Measurements from ENCODE around the gene MPPED2. TPM values are rescaled to one million over a fixed set of nuclear protein-coding genes. Genes with fewer than 3 reads are reported as not detected.

MPPED2 gene
- total and polyA plus RNA-seq, 10 of the 15 experiments (the other 5 are each of a cell fraction or from before 2014, with no cell fraction given), result not detected

- TF ChIP-seq, protein P1, sequence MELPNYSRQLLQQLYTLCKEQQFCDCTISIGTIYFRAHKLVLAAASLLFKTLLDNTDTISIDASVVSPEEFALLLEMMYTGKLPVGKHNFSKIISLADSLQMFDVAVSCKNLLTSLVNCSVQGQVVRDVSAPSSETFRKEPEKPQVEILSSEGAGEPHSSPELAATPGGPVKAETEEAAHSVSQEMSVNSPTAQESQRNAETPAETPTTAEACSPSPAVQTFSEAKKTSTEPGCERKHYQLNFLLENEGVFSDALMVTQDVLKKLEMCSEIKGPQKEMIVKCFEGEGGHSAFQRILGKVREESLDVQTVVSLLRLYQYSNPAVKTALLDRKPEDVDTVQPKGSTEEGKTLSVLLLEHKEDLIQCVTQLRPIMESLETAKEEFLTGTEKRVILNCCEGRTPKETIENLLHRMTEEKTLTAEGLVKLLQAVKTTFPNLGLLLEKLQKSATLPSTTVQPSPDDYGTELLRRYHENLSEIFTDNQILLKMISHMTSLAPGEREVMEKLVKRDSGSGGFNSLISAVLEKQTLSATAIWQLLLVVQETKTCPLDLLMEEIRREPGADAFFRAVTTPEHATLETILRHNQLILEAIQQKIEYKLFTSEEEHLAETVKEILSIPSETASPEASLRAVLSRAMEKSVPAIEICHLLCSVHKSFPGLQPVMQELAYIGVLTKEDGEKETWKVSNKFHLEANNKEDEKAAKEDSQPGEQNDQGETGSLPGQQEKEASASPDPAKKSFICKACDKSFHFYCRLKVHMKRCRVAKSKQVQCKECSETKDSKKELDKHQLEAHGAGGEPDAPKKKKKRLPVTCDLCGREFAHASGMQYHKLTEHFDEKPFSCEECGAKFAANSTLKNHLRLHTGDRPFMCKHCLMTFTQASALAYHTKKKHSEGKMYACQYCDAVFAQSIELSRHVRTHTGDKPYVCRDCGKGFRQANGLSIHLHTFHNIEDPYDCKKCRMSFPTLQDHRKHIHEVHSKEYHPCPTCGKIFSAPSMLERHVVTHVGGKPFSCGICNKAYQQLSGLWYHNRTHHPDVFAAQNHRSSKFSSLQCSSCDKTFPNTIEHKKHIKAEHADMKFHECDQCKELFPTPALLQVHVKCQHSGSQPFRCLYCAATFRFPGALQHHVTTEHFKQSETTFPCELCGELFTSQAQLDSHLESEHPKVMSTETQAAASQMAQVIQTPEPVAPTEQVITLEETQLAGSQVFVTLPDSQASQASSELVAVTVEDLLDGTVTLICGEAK (IDR thresholded peaks at IDR 0.05; ENCODE audit: borderline replicate concordance), result no peak
- no peak for TF ChIP-seq CHD1 (IDR thresholded peaks at IDR 0.05; ENCODE audit: low read depth, low read length)
- no peak for TF ChIP-seq IRF5 (IDR thresholded peaks at IDR 0.05; ENCODE audit: borderline replicate concordance)
- no peak for TF ChIP-seq ESRRA (IDR thresholded peaks at IDR 0.05; ENCODE audit: low read length)
- TF ChIP-seq, protein P2, sequence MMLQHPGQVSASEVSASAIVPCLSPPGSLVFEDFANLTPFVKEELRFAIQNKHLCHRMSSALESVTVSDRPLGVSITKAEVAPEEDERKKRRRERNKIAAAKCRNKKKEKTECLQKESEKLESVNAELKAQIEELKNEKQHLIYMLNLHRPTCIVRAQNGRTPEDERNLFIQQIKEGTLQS (IDR thresholded peaks at IDR 0.05; ENCODE audit: borderline replicate concordance, extremely low read depth, low read depth, low read length), result no peak
- TF ChIP-seq MYB (IDR thresholded peaks at IDR 0.05; ENCODE audit: borderline replicate concordance, low read depth, low read length), result no peak
- TF ChIP-seq BMI1 (IDR thresholded peaks at IDR 0.05; ENCODE audit: borderline replicate concordance), result no peak
- TF ChIP-seq ASH2L (IDR thresholded peaks at IDR 0.05; ENCODE audit: borderline replicate concordance, low read depth), result no peak
These were observed 197.2 kb downstream of the MPPED2 start (continued) for GRCh38 chr11:30388957-30389356.

All from GM12878 (cell line).